Measurements from ENCODE around the gene FMN2.

The FMN2 gene

GRCh38 chr1:240499012-240499411, 407.3 kb downstream of the FMN2 start:
- Histone ChIP-seq H3K36me3 (no peaks in the 10 kb centered on the region), H3K9me3 (no peaks in the 10 kb centered on the region), H3K27ac (no peak overlapping the region), H3K4me3 (no peak overlapping the region), H3K27me3 (no peaks in the 10 kb centered on the region), H3K4me1 (no peaks in the 10 kb centered on the region)
- TF ChIP-seq, protein P1, sequence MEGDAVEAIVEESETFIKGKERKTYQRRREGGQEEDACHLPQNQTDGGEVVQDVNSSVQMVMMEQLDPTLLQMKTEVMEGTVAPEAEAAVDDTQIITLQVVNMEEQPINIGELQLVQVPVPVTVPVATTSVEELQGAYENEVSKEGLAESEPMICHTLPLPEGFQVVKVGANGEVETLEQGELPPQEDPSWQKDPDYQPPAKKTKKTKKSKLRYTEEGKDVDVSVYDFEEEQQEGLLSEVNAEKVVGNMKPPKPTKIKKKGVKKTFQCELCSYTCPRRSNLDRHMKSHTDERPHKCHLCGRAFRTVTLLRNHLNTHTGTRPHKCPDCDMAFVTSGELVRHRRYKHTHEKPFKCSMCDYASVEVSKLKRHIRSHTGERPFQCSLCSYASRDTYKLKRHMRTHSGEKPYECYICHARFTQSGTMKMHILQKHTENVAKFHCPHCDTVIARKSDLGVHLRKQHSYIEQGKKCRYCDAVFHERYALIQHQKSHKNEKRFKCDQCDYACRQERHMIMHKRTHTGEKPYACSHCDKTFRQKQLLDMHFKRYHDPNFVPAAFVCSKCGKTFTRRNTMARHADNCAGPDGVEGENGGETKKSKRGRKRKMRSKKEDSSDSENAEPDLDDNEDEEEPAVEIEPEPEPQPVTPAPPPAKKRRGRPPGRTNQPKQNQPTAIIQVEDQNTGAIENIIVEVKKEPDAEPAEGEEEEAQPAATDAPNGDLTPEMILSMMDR (IDR thresholded peaks at IDR 0.05) = no peak
- intact Hi-C loops (cut with DNase I; ENCODE audit: low total_unique reads) = no loop called here
- no peak for DNase-seq

DNA sequence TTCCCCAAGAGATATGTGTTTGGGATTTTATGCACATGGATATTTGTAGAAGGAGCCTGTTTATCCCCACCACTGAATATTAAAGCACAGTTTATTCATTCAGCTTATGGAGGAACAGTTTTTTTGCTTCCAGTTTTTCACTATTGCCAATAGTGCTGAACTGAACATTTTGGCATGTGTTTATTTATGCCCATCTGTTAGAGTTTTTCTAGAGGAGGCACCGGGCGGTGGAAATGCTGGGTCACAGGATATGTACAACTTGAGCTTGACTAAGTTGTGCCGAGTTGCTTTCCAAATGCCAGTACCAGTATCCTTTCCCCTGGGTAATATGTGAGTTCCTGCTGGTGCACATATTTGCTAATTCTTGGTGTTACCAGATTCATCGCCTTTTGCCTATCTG, 409.0 kb downstream of the FMN2 start:
- TF ChIP-seq, protein P1 (IDR thresholded peaks at IDR 0.05) = no peak
- intact Hi-C loops (cut with DNase I; ENCODE audit: low total_unique reads) = no loop called here
- DNase-seq = no peak

GRCh38 chr1:240501115-240501514, 409.4 kb downstream of the FMN2 start:
- no peaks in the 10 kb centered on the region for H3K4me1 ChIP-seq
- H3K4me3 ChIP-seq = no peak overlapping the region
- no peak for DNase-seq
- no peak overlapping the region for H3K27ac ChIP-seq
- H3K27me3 ChIP-seq = no peaks in the 10 kb centered on the region
- TF ChIP-seq, protein P1 (IDR thresholded peaks at IDR 0.05) = no peak
- no peaks in the 10 kb centered on the region for H3K9me3 ChIP-seq
- no peaks in the 10 kb centered on the region for H3K36me3 ChIP-seq
- intact Hi-C loops (cut with DNase I; ENCODE audit: low total_unique reads) = no loop called here

More for the DNA sequence above, 409.0 kb downstream of the FMN2 start:
- no peaks in the 10 kb centered on the region for H3K27me3 ChIP-seq
- H3K4me3 ChIP-seq = no peak overlapping the region
- H3K9me3 ChIP-seq = no peaks in the 10 kb centered on the region
- H3K4me1 ChIP-seq = no peaks in the 10 kb centered on the region
- no peak overlapping the region for H3K27ac ChIP-seq
- H3K36me3 ChIP-seq = no peaks in the 10 kb centered on the region

- H3K27ac ChIP-seq = no peak overlapping the region
- no peak overlapping the region for H3K4me3 ChIP-seq
- no peaks in the 10 kb centered on the region for H3K27me3 ChIP-seq
- H3K4me1 ChIP-seq = no peaks in the 10 kb centered on the region
- no peaks in the 10 kb centered on the region for H3K9me3 ChIP-seq
- TF ChIP-seq, protein P1 (IDR thresholded peaks at IDR 0.05) = no peak
- DNase-seq = no peak
- H3K36me3 ChIP-seq = no peaks in the 10 kb centered on the region
- intact Hi-C loops (cut with DNase I; ENCODE audit: low total_unique reads) = no loop called here
Measured at GRCh38 chr1:240503036-240503435, 411.4 kb downstream of the FMN2 start.

DNA sequence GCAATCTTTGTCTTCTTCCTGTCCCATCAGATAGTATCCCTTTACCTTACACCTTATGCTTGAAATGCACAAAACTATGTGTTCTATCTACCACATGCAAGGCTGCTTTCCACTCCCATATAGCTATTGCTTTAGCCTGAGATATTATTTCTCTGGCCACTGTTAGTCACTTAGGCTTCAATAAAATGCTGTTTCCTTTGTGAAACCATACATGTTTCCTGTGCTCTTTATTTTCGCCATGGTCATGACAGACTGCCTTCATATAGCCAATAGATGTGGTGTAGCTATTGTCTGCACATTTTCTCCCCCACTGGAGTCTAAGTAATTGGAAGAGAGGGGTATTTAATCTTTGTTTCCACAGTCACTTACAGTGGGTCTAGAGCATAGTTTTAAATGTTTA, 411.9 kb downstream of the FMN2 start:
- no peak overlapping the region for H3K4me3 ChIP-seq
- H3K27me3 ChIP-seq = no peaks in the 10 kb centered on the region
- DNase-seq = no peak
- no peaks in the 10 kb centered on the region for H3K4me1 ChIP-seq
- H3K9me3 ChIP-seq = no peaks in the 10 kb centered on the region
- intact Hi-C loops (cut with DNase I; ENCODE audit: low total_unique reads) = no loop called here
- H3K27ac ChIP-seq = no peak overlapping the region
- TF ChIP-seq, protein P1 (IDR thresholded peaks at IDR 0.05) = no peak
- no peaks in the 10 kb centered on the region for H3K36me3 ChIP-seq

GRCh38 chr1:240506176-240506575, 414.5 kb downstream of the FMN2 start:
- intact Hi-C loops (cut with DNase I; ENCODE audit: low total_unique reads) = no loop called here
- H3K36me3 ChIP-seq = no peaks in the 10 kb centered on the region
- H3K9me3 ChIP-seq = no peaks in the 10 kb centered on the region
- no peak overlapping the region for H3K4me3 ChIP-seq
- H3K4me1 ChIP-seq = no peaks in the 10 kb centered on the region
- H3K27me3 ChIP-seq = no peaks in the 10 kb centered on the region
- TF ChIP-seq, protein P1 (IDR thresholded peaks at IDR 0.05) = no peak
- H3K27ac ChIP-seq = no peak overlapping the region
- no peak for DNase-seq

Measured in tibial artery (tissue), 4 donors.